Stimulated activated CD4-positive, alpha-beta T cell treated with anti-CD3 and anti-CD28 coated beads, Interleukin-1b, Interleukin-23, amount 100 ng/mL, for 1 hour (primary cell): Measurements from ENCODE around the gene ALDH1L1.

ENCODE experiments used
- DNase-seq, 2 donors: peaks; one replicate each; pipeline ENCODE4 v3.0.0-alpha.2; 2020; ENCODE audit warnings: low read depth in 2 of 2

ALDH1L1 gene

DNA sequence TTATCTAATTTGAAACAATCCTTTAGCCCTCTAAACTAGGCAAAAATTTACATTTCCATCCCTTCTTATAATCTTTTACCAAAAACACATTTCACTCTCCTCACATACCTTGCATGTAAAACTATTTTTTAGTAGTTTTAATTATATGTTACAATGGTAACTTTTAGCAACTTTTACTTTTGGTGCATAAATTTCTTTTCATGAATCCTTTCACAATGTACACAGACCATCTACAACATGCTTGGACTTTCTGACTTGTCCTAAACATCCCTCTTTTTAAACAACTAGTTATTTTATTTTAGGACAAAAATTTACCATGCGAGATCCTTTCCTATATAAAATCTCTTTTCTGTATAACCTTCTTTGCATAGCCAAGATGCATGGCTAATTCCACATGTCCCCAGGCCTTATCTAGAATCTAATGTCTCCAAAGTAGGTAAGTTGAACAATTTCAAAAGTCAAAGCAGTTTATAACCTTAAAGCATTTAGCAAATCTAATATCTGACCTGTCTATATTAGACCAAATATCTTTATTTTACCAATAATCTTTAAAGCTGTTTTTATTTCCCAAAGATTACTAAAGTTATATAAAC is 14.4 kb upstream of the ALDH1L1 start:
- no peak for DNase-seq

- no peak for DNase-seq
These were observed 10.9 kb upstream of the ALDH1L1 start for GRCh38 chr3:126191246-126191645.

GRCh38 chr3:126187920-126188319 is 7.5 kb upstream of the ALDH1L1 start:
- DNase-seq, result no peak

- no peak for DNase-seq
These were observed 6.4 kb upstream of the ALDH1L1 start for GRCh38 chr3:126186749-126187148.

DNA sequence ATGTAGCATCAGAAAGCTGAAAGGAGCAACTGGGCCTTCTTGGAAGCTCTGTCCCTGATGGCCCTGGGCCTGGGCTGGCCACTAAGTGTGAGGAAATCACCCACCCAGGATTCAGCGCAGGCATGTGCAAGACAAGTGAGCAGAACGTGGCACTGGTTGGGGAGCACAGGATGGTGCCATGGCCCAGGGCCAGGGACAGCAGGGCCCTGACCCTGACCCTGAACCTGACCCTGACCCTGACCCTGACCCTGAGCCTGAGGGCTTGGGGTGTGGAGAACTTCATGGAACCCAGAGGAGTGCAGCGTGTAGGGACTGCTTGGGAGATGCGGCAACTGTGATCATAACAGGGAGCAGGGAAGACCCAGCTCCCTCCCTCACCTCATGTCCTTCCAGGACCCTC is 5.9 kb upstream of the ALDH1L1 start:
- no peak for DNase-seq

- no peak for DNase-seq
These were observed 4.1 kb upstream of the ALDH1L1 start for GRCh38 chr3:126184465-126185000.

DNA sequence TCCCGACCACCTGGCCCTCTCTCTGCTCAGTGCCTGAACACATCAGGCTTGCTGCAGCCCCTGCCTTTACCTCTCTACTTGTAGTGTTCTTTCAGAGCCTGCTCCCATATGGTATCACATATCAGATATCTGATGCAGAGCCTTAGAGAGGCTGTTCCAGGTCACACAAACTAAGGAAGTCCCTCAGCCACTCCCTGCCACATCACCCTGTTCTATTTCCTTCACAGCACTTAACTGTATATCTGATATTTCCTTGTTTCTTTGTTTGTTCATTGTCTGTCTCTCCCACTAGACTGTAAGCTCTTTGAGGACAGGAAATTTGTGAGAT is 976 bp upstream of the ALDH1L1 start:
- DNase-seq, result no peak

DNA sequence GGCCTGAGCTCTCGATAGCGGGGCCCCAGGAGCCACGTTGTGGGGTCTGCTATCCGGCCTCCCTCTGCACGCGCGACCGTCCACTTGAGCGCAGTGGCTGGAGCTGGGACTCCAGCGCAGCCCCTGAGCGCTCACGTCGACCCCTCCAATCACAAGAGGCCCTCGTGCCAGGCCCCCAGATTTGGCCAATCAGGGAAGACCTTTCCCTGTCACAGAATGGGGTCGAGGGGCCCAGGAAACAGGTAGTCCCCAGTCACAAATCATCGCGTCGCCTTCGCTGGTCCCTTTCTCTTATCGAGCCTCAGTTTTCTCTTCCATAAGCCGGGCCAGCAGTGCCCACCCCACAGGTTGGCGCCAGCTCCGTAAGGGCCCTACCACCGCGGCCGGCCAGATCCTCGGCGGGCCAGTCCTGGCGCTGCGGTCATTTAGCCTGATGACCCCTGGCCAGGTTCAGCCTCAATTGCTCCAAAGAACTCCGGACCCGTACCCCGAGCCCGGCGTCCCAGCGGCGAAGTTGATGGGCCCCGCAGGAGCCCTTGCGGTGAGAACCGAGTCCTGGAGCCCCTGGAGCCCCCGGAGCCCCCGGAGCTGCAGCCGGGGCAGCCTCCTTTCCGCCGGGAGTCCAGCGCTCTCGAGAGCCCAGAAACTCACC is 435 bp downstream of the ALDH1L1 start:
- DNase-seq, result no peak

- DNase-seq, result no peak
These were observed 10.2 kb downstream of the ALDH1L1 start for GRCh38 chr3:126170073-126170777.

DNA sequence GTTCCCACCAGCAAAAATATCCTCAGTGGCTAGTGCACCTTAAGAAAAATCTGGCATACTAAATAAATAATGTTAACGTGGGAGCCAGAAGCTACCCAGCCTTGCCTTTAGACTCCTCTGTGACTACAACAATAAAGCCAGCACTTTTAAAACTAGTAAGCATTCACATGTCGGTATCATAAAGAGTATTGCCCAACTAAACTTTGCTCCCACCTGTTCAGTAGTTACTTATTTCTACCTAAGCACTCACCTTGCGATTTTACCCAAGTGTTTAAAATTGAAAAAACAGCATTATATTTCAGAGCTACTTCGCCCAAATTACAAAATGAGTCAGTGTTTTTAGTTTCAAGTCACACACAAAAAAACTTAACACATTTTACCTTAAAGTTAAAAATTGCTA is 12.8 kb downstream of the ALDH1L1 start:
- DNase-seq, result no peak

- DNase-seq, result no peak
These were observed 14.4 kb downstream of the ALDH1L1 start for GRCh38 chr3:126166009-126166408.

GRCh38 chr3:126161309-126161708 is 19.1 kb downstream of the ALDH1L1 start:
- no peak for DNase-seq

GRCh38 chr3:126160243-126161210 is 19.9 kb downstream of the ALDH1L1 start:
- DNase-seq, result no peak

DNA sequence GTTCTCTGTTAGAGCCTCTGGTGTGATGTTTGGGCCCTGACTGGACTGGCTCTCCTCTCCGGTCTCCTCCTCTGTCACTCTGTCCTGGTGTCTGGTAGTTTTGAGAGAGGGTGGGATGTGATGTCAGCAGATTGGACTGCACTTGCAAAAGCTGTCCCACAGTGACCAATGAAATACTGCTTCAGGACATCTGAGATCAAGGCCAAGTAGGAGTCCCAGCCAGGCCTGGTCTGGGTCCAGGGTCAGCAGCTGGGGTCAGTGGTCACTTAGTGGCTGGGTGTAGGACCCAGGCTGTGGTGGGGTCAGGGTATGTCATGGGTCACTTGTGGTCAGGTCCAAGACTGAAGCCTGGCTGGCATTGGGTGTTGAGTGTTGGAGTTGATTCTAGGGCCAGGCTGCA is 20.9 kb downstream of the ALDH1L1 start:
- no peak for DNase-seq

- no peak for DNase-seq
These were observed 21.4 kb downstream of the ALDH1L1 start for GRCh38 chr3:126158912-126159454.

- DNase-seq, result no peak
These were observed 22.1 kb downstream of the ALDH1L1 start for GRCh38 chr3:126158016-126158911.

DNA sequence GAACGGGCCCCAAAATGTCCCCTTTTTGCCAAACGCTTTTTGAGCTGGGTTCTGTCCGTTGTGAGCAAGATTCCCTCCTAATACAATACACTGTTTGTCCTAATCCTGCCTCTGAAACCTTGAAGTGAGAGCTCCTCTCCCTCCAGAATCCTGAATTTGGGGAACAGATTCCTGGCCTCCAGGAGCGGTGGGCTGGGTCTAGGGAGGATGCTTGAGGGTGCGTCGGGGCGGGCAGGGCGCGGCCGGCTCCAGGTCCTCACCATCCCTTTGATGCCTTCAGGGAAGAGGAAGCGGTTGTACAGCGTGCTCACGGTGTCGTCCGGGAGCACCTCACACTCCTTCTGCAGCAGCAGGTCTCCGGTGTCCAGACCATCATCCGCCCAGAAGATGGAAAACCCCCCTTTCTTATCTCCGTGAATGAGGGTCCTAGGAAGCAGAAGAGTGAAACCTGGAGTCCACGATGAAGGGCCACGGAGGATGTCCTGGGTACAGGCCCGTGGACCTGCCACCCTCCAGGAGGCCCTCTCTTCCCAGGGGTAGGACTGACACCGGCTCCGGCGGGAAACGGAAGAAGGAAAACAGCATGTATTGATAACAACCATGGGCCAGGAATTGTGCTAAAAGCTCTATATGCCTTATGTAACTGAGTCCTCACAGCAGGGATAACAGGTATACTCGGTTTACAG is 23.2 kb downstream of the ALDH1L1 start:
- no peak for DNase-seq

DNA sequence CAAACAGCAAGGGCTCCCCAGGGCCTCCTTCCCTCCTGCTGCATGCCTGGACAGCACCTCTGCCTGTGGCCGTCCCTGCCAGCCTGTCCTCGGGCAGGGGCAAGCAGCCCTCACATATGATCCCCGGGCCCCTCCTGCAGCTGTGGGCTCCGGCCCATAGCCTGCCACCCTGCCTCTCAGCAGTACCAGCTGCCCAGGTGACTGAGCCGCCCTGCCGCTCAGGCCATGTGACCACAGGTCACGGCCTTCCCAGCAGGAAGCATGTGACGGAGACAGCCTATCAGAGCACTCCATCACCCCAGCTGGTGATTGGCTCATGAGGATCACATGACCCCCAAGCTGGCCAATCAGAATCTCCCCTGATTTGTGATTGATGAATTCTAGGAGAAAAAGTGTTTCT is 23.9 kb downstream of the ALDH1L1 start:
- DNase-seq, result no peak

- DNase-seq, result no peak
These were observed 24.6 kb downstream of the ALDH1L1 start for GRCh38 chr3:126155819-126156218.

GRCh38 chr3:126155280-126155640 is 25.1 kb downstream of the ALDH1L1 start:
- DNase-seq, result no peak
